Brain pericyte (primary cell): ENCODE results near the gene QSOX2.

ENCODE experiments used
- DNase-seq: peaks from one replicate; pipeline ENCODE4 v3.0.0-alpha.2; 2012; ENCODE audit warnings: low read depth, low spot score

The QSOX2 gene

DNA sequence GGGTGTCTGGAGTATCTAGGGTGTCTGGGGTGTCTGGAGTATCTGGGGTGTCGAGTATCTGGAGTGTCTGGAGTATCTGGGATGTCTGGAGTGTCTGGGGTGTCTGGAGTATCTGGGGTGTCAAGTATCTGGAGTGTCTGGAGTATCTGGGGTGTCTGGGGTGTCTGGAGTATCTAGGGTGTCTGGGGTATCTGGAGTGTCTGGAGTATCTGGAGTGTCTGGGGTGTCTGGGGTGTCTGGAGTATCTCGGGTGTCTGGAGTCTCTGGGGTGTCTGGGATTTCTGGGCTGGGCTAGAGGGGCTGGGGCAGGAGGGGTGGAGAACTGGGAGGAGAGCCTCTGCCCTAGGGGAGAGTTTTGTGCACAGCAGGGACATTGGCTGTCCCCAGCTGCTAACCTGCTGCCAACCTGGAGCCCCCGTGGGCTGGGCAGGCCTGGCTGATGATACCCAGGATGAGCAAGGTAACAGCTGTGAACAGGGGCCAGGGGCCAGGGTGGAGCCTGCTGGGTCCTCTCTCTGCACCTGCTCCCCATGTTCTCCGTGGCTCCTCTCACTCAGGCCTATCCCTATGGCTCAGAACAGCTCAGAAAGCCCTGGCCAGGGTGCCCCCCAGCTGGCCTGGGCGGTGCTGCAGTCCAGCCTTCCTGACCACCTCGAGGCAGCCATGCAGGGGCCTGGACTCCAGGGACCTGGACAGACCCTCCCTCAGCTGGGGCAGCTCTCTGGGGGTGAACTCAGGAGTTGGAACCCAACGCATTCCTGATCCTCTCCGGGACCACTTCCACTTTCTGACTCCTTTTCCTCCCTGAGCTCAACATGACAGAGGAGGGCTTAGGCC is 70.6 kb downstream of the QSOX2 start:
- DNase-seq, result no peak

DNA sequence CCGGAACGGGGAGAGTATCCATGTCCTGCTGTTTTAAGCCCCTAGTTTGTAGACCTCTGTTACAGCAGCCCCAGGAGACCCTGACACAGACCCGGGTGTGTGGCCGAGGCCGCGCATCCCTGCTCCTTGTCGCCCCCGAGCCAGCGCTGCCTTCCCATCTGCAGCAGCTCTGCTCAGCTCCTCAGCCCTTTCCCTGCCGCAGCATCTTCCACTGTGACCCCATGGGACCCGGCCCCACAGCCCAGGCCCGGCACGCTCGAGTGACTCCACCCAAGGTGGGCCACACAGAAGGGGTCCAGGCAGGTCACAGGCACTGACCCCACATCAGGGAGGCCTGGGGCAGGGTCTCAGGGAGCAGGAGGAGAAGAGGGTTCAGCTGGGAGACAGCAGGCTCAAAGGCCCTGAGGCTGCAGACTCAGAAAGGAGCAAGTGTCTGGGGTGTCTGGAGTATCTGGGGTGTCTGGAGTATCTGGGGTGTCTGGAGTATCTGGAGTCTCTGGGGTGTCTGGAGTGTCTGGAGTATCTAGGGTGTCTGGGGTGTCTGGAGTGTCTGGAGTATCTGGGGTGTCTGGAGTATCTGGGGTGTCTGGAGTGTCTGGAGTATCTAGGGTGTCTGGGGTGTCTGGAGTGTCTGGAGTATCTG is 71.8 kb downstream of the QSOX2 start:
- no peak for DNase-seq

DNA sequence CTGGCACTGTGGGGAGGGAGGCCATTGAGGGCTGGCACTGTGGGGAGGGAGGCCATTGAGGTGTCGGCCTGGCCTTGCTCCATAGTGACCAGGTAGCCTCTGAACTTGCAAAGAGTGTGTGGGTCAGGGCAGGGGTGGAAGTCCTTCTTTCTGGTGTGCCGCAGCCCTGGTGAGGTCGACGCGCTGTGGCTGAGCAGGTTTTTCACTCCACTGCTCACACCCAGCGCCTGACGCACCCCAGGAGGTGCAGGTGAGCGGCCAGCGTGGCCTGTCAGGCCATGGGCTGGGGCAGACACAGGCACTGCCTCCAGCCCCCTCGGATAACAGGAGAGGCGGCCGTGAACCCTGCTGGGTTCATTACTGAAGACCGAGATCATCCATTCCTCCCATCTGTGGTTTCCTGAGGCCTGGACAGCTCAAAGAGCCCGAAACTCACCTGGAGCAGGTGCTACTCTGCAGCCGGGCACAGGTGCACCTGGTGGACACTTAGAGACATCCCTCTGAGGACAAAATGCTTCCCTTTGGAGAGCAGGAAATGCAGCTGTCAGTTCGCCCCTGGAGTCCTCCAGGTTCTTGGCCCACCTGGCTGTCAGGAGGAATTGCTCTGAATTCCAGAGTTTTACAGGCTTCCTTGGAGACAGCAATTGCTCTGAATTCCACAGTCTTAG is 73.1 kb downstream of the QSOX2 start:
- DNase-seq, result no peak

DNA sequence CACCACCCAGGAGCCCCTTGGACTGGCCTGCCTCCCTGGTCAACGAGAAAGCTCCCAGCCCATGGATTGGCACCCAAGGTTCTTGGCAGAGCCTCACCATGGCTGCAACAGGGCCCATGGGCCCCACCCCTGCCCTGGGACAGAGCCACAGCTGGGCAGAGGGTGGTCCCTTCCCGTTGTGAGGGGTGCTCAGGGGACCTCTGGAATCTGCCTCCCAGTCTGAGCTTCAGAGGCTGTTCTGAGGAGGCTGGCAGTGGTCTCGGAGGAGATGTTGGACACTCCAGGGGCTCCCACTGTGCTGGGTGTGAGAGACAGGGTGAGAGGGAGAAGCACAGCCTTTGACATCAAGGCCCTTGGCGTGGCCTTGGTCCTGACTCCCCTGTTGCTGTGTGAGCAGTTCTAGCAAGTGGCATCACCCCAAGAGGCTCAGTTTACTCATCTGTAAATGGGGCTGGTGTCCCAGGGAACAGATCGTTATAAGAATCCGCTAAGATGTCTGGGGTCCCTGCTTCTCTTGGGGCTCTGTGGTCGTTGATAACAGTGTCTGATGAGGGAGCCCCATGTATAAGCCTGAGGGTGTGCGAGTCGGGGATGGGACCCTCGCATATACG is 73.7 kb downstream of the QSOX2 start:
- DNase-seq, result no peak

DNA sequence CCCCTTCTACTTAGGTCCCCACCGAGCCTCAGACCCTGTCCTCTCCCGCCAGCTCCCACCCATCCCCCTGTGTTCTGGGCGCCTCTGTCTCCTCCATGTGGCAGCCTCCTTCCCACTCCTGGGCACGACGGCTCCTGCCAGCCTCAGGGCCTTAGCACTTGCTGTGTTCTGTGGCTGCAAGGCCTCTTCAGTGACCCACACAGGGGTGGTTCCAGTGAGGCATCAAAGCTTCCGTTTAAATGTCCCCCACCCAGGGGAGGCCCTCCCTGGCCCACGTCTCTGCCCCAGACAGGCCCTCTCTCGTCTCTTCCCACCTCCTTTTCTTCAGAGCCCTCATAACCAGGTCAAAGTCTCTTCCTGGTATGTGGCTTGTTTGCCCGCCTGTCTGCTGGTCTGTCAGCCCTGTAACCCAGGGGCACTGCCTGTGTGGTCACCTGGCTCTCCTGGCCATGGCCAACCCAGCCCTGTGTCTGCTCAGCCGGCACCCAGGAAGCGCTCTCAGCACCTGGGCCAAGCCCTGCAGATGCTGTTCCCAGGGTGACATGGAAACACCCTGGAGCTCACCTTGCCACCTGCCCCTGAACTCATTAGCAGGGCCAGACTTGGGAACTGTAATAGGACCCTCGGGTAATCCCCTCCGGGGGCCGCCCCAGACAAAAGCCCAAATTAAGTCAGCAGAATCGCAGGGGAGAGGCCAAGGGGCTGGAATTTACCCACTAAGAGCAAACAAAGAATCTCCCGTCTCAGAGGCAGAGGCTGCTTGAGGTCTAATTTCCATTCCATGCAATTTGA is 74.4 kb downstream of the QSOX2 start:
- DNase-seq, result no peak

DNA sequence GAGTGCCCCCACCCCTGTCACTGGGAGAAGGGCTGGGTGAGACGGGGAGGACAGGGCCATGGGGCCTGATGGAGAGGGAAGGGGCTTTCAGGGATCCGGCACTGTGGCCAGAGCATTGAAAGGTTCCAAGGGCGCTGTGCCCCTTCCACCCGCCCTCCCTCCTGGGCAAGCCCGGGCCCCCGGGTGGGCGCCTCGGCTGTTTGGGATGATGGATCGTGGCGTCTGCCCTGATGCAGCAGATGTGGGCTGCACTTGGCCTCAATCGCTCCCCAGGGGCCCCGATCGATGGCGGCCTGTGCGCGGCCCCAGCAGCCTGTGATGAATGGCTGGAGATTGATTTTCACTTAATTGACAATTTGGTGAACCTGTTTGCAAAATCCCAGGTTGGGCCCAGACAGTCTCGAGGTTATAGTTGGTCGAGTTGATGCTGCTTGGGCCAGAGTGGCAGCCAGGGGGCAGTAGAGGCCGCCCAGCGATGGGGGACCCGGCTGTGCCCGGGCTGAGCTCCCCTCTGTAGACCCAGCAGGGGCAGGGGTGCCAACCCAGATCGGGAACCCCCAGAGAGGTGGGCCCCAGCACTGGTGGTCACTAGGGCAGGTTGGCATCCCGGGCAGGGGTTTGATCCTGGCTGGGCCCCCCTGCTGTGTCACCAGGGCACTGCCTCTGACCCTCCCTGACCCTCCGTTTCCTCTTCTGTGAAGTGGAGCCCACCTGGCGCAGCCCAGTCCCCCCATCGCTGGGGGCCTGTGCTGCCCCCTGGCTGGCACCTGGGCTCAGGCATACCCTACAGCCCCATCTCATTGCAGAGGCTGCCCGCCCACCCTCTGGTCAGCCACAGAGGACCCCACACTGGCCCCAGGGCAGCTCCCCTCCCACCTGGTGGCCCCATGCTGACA is 75.4 kb downstream of the QSOX2 start:
- no peak for DNase-seq

DNA sequence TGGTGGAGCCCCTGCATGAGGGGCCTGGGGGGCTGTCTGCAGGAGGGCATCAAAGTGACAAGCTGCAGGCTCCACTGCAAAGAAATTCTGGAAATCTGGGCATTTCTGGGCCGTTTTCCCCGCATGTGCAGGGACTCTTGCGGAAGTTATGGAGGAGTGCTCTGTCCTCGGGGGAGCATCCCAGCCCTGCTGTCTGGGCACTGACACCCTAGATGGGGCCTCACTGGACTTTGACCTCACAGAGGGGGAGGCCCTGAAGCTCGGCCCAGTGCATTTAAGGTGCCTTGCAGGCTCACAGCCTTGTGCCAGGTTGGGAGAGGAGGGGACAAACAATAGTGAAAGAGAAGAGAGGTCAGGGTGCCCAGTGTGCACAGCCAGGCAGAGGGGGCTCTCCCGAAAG is 76.1 kb downstream of the QSOX2 start:
- no peak for DNase-seq

DNA sequence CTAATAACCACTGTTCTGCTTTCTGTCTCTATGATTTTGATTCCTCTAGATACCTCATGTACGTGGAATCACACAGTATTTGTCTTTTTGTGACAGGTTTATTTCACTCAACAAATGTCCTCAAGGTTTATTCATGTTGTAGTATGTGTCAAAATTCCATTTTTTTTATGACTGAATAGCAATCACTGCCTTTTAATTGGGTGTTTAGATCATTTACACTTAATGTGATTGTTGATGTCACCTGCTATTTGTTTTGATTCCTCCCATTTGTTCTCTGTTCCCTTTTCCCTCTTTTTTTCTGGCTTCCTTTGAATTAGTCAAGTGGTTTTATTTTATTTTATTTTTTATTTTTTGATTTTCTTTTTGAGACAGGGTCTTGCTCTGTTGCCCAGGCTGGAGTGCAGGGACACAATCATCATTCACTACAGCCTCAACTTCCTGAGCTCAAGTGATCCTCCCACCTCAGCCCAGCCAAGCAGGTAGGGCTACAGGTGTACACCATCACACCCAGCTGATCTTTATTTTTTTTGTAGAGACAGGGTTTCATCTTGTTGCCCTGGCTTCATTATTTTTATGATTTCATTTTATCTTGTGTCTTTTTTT is 82.3 kb downstream of the QSOX2 start:
- DNase-seq, result no peak

DNA sequence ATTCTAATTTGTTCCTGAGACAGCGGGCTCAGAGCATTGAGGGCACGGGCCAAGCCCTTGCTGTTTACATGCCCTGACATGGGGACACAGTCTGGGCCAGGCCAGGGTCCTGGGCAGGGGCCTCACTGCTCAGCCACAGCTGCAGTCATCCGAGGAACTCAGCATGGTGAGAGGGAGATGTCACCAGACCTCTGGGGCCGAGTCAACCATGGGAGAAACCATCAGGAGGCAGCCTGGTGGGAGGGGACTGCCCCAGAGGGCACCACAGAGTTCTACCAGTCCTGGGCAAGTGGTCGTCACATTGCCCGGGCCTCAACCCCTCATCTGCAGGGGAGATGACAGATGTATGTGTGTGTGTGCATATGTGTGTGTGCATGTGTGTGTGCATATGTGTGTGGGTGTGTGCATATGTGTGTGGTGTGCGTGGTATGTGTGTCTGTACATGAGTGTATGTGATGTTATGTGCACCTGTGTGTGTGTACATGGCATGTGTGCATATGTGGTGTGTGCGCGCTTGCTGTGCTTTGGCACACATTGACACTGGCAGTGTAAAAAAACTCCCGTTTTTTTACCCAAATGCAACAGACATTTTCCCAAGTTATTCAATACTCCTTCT is 84.5 kb downstream of the QSOX2 start:
- DNase-seq, result no peak

DNA sequence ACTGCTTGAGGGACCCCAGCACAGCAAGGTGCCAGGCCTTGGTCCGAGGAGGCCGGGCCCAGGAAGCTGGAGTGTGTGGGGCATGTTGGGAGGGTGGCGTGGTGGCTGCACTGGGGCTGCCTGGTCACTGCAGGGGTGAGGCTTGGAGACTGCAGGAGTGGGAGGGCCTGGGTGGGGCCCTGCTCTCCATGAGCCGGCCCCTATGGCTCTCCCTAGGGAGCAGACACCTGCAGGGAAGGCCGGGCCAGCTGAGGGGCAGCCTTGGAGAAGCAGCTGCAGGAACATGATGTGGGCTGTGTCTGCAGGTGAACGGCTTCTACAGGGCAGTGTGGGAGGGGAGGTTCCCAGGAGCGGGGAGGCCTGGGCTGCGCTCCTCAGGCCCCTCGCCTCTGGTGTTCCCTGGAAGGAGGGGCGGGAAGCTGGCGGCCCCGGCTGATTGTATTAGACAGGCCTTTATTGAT is 85.2 kb downstream of the QSOX2 start:
- DNase-seq, result no peak

DNA sequence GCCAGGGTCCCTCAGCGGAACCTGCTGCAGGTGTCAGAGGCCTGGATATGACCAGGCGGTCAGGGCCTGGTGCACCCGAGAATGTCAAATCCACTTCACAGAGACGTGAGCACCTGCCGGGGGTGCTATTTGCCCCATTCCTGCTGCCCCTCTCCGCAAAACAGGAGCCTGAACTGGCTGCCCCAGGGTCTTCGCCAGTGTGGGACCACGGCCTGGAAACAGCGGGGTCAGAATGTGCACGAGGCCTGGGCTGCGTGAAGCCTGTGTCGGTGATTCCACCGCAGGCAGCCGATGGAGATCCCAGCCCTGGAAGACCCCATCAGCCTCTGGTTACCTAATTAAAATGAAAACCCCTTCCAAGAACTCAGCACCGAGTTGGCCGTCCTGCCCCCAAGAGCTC is 85.8 kb downstream of the QSOX2 start:
- no peak for DNase-seq

DNA sequence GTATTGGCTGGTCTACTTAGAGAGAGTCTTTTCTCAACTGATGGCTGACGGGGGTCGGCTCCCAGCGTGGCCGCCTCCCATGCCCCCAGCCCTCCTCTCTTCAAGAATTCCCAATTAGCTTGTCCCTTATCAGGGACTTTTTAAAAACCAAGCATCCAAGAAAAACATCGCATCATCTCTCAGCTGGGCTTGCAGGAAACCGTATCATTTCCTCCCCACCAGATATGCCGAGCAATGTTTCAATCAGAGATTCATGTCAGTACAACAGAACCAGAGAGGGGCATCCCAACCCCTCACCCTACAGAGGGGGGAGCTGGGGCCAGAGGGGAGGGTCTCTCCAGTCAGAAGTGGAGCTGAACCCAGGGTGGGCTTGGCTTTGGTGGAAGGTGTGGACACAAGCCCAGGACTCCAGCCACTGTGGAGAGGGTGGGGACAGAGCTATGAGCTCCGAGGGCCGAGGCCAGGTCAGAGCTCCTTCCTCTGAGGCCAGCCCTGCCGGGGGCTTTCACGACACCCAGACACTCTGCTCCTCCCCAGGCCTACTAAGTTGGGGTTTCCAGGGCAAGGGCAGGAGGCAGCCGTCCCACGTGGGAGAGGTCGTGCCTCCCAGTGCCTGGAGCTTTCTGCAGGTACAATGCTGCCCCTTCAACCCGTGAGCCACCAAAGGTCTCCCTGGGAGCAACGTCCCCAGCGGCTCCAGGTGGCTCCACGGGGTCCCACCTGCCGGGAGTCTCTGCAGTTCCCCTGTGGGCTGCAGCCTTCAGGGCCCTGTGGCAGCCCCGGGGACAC is 87.9 kb downstream of the QSOX2 start:
- no peak for DNase-seq
